Subcutaneous abdominal adipose tissue (tissue), 5 donors: Measurements from ENCODE around the gene KRTAP1-4.

Experiments used
- H3K27ac ChIP-seq: one replicate; pipeline ENCODE4 v1.7.0; 2013; ENCODE audit warnings: low read depth, mild to moderate bottlenecking, inconsistent platforms, low read length, moderate library complexity
- H3K27me3 ChIP-seq, 5 donors: one replicate each; pipeline ENCODE4 v1.7.0; 2013; ENCODE audit warnings: low read length in 5 of 5, inconsistent platforms in 1 of 5; ENCODE audit not compliant: control insufficient read depth in 5 of 5, insufficient read depth in 4 of 5
- H3K36me3 ChIP-seq, 5 donors: one replicate each; pipeline ENCODE4 v1.7.0; 2013; ENCODE audit warnings: low read length in 5 of 5; ENCODE audit not compliant: control insufficient read depth in 5 of 5, insufficient read depth in 5 of 5
- H3K4me1 ChIP-seq, 5 donors: one replicate each; pipeline ENCODE4 v1.7.0; 2013; ENCODE audit warnings: low read length in 5 of 5, mild to moderate bottlenecking in 3 of 5, moderate library complexity in 1 of 5; ENCODE audit not compliant: control insufficient read depth in 5 of 5, insufficient read depth in 5 of 5
- H3K4me3 ChIP-seq, 5 donors: one replicate each; pipeline ENCODE4 v1.7.0; 2013; ENCODE audit warnings: low read length in 5 of 5, low read depth in 1 of 5
- H3K9ac ChIP-seq, 5 donors: one replicate each; pipeline ENCODE4 v1.7.0; 2013; ENCODE audit warnings: low read length in 5 of 5, mild to moderate bottlenecking in 4 of 5, moderate library complexity in 3 of 5
- H3K9me3 ChIP-seq, 5 donors: one replicate each; pipeline ENCODE4 v1.7.0; 2013; ENCODE audit warnings: low read length in 5 of 5; ENCODE audit not compliant: control insufficient read depth in 5 of 5
- donor health status: healthy.
- donor health status: healthy.
- donor health status: healthy.
- donor health status: healthy.
- donor health status: healthy.

The KRTAP1-4 gene

DNA sequence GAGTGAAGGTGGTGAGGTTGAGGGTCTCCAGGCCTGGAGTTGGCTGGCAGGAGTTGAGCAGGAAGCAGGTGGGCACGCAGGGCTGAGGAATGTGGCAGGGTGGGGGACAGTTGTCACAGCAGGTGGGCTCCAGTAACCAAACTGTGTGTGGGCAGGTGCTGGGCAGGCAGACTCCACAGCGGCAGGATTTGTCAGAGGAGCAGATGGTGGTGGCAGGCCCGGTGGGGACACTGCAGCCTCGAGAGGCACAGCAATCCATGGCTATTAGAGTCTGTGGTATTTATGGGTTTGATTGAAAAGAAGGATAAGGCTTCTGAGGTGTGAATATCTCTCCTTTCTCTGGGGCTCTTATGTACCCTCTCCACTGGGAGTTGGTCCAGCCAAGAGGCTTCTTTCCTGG lies 36.2 kb downstream of the KRTAP1-4 start, which contains the start of gene KRTAP3-3:
TSS of gene KRTAP3-3 (minus strand) at position 326 of the 400 bp plus-strand sequence. CDS start at position 259, 67 bp downstream.
- no peaks in the 10 kb centered on the region for H3K4me1 ChIP-seq
- peaks cover 0 to 10% (median 4%) of the 10 kb centered on the region in 5 donors for H3K27me3 ChIP-seq

DNA sequence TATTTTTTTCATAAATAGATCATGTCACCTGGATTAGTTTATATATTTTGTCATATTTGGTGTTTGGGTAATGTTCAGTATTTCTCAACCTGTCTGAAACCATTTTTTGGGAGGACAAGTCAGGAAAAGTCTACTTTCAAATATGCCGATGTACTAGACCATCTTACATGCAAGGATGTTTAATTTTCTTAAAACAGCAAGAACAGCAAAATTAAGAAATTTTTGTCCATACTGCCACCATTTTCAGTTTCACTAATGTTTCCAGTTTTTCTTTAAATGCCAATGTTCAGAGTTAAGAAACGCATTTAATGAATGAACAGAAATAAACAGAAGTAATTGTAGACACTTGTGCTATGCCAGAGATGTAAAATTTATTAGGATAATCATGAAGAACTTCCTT lies 36.9 kb downstream of the KRTAP1-4 start:
- Histone ChIP-seq H3K36me3 (no peaks in the 10 kb centered on the region), H3K4me1 (no peaks in the 10 kb centered on the region), H3K4me3 (no peak overlapping the region), H3K9ac (no peak overlapping the region), H3K27me3 (peaks cover 0 to 10% (median 4%) of the 10 kb centered on the region in 5 donors), H3K27ac (no peak overlapping the region), H3K9me3 (peaks cover 0 to 4% (median 2%) of the 10 kb centered on the region in 5 donors)

More for the DNA sequence above, 36.2 kb downstream of the KRTAP1-4 start, which contains the start of gene KRTAP3-3:
- H3K27ac ChIP-seq, result no peak within 1 kb of the TSS
- no peaks in the 10 kb centered on the region for H3K36me3 ChIP-seq
- H3K4me3 ChIP-seq, result no peak within 1 kb of the TSS
- H3K9ac ChIP-seq, result no peak within 1 kb of the TSS
- peaks cover 0 to 4% (median 2%) of the 10 kb centered on the region in 5 donors for H3K9me3 ChIP-seq

DNA sequence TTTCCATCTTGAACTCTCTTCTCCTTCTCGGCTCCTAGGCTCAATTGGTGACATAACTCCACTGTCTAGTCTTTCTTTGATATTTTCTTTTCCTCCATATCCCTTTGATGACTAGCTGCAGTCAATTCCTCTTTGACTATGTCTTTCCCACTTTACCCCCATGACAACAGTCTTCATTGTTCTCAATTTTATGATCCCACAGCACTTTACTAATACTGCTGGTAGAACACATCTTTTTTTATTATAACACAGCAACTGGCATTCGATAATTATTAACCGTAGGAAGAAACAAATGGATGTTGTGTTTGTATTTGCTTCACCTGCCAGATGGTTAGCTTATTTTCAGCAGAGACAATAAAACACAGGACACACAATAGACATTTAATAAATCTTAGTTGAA lies 37.3 kb downstream of the KRTAP1-4 start:
- peaks cover 0 to 7% (median 4%) of the 10 kb centered on the region in 5 donors for H3K27me3 ChIP-seq
- no peaks in the 10 kb centered on the region for H3K4me1 ChIP-seq
- no peaks in the 10 kb centered on the region for H3K36me3 ChIP-seq
- no peak overlapping the region for H3K27ac ChIP-seq
- no peak overlapping the region for H3K4me3 ChIP-seq
- H3K9ac ChIP-seq, result no peak overlapping the region
- H3K9me3 ChIP-seq, result peaks cover 0 to 4% (median 2%) of the 10 kb centered on the region in 5 donors

DNA sequence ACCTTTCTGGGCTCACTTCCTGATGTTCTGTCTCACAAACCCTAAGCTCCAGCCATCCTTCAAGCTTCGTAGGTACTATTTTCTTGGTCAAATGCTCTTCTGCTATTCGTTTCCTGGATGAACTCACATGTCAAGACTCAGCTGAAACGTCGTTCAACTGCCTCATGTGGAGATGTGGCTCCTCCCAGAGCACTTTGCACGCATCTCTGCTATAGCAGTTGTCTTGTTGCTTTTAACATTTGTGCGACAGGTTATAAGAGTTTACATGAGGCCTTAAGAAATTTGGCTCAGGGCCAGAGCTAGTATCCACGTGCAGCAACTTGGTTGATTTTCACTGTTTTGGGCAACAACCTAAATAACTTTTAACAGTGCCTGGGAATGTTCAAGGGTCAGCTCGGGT lies 43.1 kb downstream of the KRTAP1-4 start:
- no peaks in the 10 kb centered on the region for H3K36me3 ChIP-seq
- no peak overlapping the region for H3K27ac ChIP-seq
- peaks cover 0 to 4% (median 2%) of the 10 kb centered on the region in 5 donors for H3K9me3 ChIP-seq
- H3K27me3 ChIP-seq, result peaks cover 0 to 8% (median 3%) of the 10 kb centered on the region in 5 donors
- no peak overlapping the region for H3K4me3 ChIP-seq
- no peak overlapping the region for H3K9ac ChIP-seq
- no peaks in the 10 kb centered on the region for H3K4me1 ChIP-seq

DNA sequence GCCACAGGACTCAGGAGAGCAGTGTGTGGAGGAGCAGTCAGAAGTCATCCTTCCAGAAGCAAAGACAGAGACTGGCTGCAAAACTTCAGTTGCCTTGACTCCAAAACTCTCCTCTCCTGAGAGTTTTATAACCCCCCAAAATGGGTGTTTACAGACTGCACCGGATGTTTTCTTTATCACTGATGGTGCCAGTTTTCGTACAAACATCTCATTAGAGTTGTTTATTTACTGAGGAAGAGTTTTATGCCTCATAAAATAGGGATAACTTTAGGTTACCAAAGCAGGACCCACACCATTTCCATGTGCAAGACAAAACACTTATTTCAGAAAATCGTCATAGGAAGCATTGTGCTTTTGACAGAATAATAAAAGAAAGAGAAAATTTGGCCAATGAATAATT lies 45.8 kb downstream of the KRTAP1-4 start, which contains the start of gene KRT40:
TSS of gene KRT40 (minus strand) at position 101 of the 400 bp plus-strand sequence. CDS start at position 48, 53 bp downstream.
- Histone ChIP-seq H3K4me1 (peaks cover 0 to 5% (median 4%) of the 10 kb centered on the region in 5 donors), H3K4me3 (no peak within 1 kb of the TSS), H3K27me3 (peaks cover 0 to 12% (median 3%) of the 10 kb centered on the region in 5 donors), H3K27ac (no peak within 1 kb of the TSS), H3K9me3 (no peaks in the 10 kb centered on the region), H3K36me3 (no peaks in the 10 kb centered on the region), H3K9ac (no peak within 1 kb of the TSS)

DNA sequence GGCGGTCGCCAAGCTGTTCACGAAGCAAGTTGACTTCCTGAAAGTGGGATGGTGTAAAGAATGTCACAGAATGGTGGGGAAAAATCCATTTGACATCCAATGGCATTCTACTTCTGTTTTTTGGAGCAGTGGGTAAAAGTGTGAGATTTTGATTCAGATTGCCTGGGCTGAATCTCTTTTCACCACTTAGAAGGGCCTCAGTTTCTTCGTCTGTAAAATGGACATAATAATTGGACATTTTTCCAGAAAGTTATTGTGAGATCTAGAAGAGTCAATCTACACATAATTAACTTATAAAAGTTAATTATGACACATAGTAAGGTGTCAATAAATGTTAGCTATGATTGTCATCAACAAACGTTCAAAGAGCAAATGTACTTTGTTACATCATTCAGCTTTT lies 48.9 kb downstream of the KRTAP1-4 start:
- Histone ChIP-seq H3K4me1 (peaks cover 0 to 5% (median 4%) of the 10 kb centered on the region in 5 donors), H3K27me3 (peaks cover 0 to 12% (median 6%) of the 10 kb centered on the region in 5 donors), H3K27ac (no peak overlapping the region), H3K9me3 (no peaks in the 10 kb centered on the region), H3K9ac (no peak overlapping the region), H3K4me3 (no peak overlapping the region), H3K36me3 (no peaks in the 10 kb centered on the region)

DNA sequence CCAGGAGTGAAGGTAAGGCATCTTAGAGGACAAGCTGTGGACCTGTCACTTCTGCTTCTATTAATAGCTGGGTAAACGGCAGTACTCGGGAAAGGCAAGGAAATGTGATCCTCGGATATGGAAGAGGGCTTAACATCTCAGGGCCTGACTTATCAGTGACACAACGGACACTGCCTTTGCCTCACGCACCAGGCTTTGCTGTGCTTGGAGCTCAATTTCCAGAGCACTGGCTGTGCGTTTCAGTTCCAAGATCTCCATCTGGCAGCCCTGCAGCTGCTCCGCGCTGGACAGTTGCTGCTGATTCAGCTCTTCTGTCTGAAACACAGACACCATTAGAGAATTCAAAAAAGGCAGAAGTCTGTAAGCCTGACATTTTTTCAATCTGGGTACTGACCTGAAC lies 49.4 kb downstream of the KRTAP1-4 start:
- Histone ChIP-seq H3K4me3 (no peak overlapping the region), H3K27me3 (peaks cover 0 to 12% (median 8%) of the 10 kb centered on the region in 5 donors), H3K27ac (no peak overlapping the region), H3K9me3 (no peaks in the 10 kb centered on the region), H3K36me3 (no peaks in the 10 kb centered on the region), H3K4me1 (peaks cover 0 to 5% (median 4%) of the 10 kb centered on the region in 5 donors), H3K9ac (no peak overlapping the region)

DNA sequence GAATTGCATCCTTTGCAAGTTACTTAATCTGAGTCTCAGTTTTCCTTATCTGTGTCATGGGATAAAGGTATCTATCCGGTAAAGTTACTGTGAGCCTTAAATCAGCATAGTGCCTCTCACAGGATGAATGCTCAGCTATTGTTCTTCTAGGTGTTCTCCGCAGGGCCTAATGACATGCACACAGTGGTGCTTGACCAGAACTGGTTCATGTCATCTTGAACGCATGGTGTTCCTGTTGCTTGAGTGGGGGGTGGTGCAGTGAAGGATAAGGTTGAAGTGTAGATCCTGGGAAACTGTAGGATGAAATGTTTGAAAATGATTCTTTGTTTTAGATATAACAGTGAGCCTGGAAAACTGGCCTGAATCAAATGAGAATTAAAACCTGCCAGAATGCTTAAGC lies 49.9 kb downstream of the KRTAP1-4 start:
- peaks cover 0 to 12% (median 8%) of the 10 kb centered on the region in 5 donors for H3K27me3 ChIP-seq

More for the DNA sequence above, 49.9 kb downstream of the KRTAP1-4 start:
- H3K4me3 ChIP-seq, result no peak overlapping the region
- H3K36me3 ChIP-seq, result no peaks in the 10 kb centered on the region
- H3K27ac ChIP-seq, result no peak overlapping the region
- no peaks in the 10 kb centered on the region for H3K9me3 ChIP-seq
- no peak overlapping the region for H3K9ac ChIP-seq
- peaks cover 0 to 5% (median 4%) of the 10 kb centered on the region in 5 donors for H3K4me1 ChIP-seq
